K562 (cell line): ENCODE results near the gene MAGI1.

Experiments
- MLX ChIP-seq, 2 experiments: fragments of 450-650 bp in 1 of 2; sonication (generic) in 1 of 2; formaldehyde crosslinking; conservative IDR thresholded peaks; 2 replicates each; pipeline versions ENCODE4 v1.4.0 to v1.8.1; 2020 to 2022; ENCODE audit warnings: mild to moderate bottlenecking in 1 of 2, missing genetic modification reagents in 1 of 2
- STAT6 ChIP-seq: sonication (generic); formaldehyde crosslinking; IDR thresholded peaks from 2 replicates; pipeline ENCODE4 v1.8.1; 2023; ENCODE audit warnings: mild to moderate bottlenecking, missing genetic modification reagents
- ZBTB7A ChIP-seq: IDR thresholded peaks from 2 replicates; pipeline ENCODE4 v1.6.1; 2011; ENCODE audit warnings: low read depth, mild to moderate bottlenecking, low read length, moderate library complexity, borderline replicate concordance; ENCODE audit not compliant: control insufficient read depth
- ZFX ChIP-seq: sonication (generic); formaldehyde crosslinking; IDR thresholded peaks from 2 replicates; pipeline ENCODE4 v1.8.0; 2022; ENCODE audit warnings: mild to moderate bottlenecking, missing genetic modification reagents, moderate library complexity

GRCh38 chr3:65478551-65479500, 559.9 kb downstream of the MAGI1 start:
- no peak for TF ChIP-seq STAT6 (CRISPR knock-in tag)
- TF ChIP-seq MLX (CRISPR knock-in tag; conservative IDR thresholded peaks at IDR 0.05) = no peak
- TF ChIP-seq ZFX = no peak
- TF ChIP-seq ZBTB7A = no peak
